H9 (cell line): ENCODE measurements around the gene PRSS57. TPM values are rescaled to one million over a fixed set of nuclear protein-coding genes. Genes with fewer than 3 reads are reported as not detected.

ENCODE experiments used
- DNase-seq: peaks from one replicate; pipeline ENCODE4 v3.0.0-alpha.2; 2017
- H2AFZ ChIP-seq: one replicate; pipeline ENCODE4 v1.6.1; 2013; ENCODE audit warnings: mild to moderate bottlenecking, low read length, control low read depth, moderate library complexity
- H2AK5ac ChIP-seq: 2 replicates; pipeline ENCODE4 v1.6.1; 2013; ENCODE audit warnings: low read length, control low read depth, mixed read lengths; ENCODE audit not compliant: insufficient read length
- H2BK120ac ChIP-seq: one replicate; pipeline ENCODE4 v1.6.1; 2013; ENCODE audit warnings: low read depth, mild to moderate bottlenecking, low read length, control low read depth, inconsistent platforms; ENCODE audit not compliant: poor library complexity, severe bottlenecking
- H2BK12ac ChIP-seq: 2 replicates; pipeline ENCODE4 v1.6.1; 2013; ENCODE audit warnings: low read length, control low read depth, mixed read lengths, low read depth; ENCODE audit not compliant: insufficient read length
- H2BK15ac ChIP-seq: 2 replicates; pipeline ENCODE4 v1.6.1; 2013; ENCODE audit warnings: low read depth, low read length, control low read depth
- H2BK20ac ChIP-seq: one replicate; pipeline ENCODE4 v1.6.1; 2013; ENCODE audit warnings: low read depth, mild to moderate bottlenecking, low read length, control low read depth, inconsistent platforms; ENCODE audit not compliant: poor library complexity, severe bottlenecking
- H2BK5ac ChIP-seq: 2 replicates; pipeline ENCODE4 v1.6.1; 2013; ENCODE audit warnings: low read length, control low read depth, mixed read lengths; ENCODE audit not compliant: insufficient read length
- H3K14ac ChIP-seq: 2 replicates; pipeline ENCODE4 v1.6.1; 2013; ENCODE audit warnings: low read length, control low read depth; ENCODE audit not compliant: insufficient read depth
- H3K18ac ChIP-seq: 2 replicates; pipeline ENCODE4 v1.6.1; 2013; ENCODE audit warnings: low read depth, mild to moderate bottlenecking, mixed read lengths, low read length, control low read depth; ENCODE audit not compliant: insufficient read length
- H3K23ac ChIP-seq: 2 replicates; pipeline ENCODE4 v1.6.1; 2013; ENCODE audit warnings: low read length, control low read depth, mixed read lengths, low read depth; ENCODE audit not compliant: insufficient read length
- H3K23me2 ChIP-seq: 2 replicates; pipeline ENCODE4 v1.6.1; 2013; ENCODE audit warnings: low read depth, mild to moderate bottlenecking, mixed read lengths, low read length, control low read depth; ENCODE audit not compliant: insufficient read length, poor library complexity, severe bottlenecking
- H3K27ac ChIP-seq: 2 replicates; pipeline ENCODE4 v1.5.1; 2013; ENCODE audit warnings: low read length, control low read depth, mixed read lengths, low read depth; ENCODE audit not compliant: insufficient read length
- H3K27me3 ChIP-seq: 2 replicates; pipeline ENCODE4 v1.6.1; 2013; ENCODE audit warnings: low read length, control low read depth, inconsistent platforms; ENCODE audit not compliant: insufficient read depth
- H3K4ac ChIP-seq: 2 replicates; pipeline ENCODE4 v1.6.1; 2013; ENCODE audit warnings: low read depth, mild to moderate bottlenecking, control low read depth, inconsistent platforms, low read length, moderate library complexity
- H3K4me1 ChIP-seq: 2 replicates; pipeline ENCODE4 v1.6.1; 2013; ENCODE audit warnings: low read length, control low read depth, inconsistent platforms; ENCODE audit not compliant: insufficient read depth
- H3K4me2 ChIP-seq: 2 replicates; pipeline ENCODE4 v1.6.1; 2013; ENCODE audit warnings: low read length, control low read depth, mixed read lengths; ENCODE audit not compliant: insufficient read length, insufficient read depth
- H3K56ac ChIP-seq: 2 replicates; pipeline ENCODE4 v1.6.1; 2013; ENCODE audit warnings: low read depth, mild to moderate bottlenecking, mixed read lengths, low read length, control low read depth; ENCODE audit not compliant: insufficient read length
- H3K79me1 ChIP-seq: 2 replicates; pipeline ENCODE4 v1.6.1; 2013; ENCODE audit warnings: low read depth, mild to moderate bottlenecking, moderate library complexity, low read length, control low read depth, inconsistent platforms; ENCODE audit not compliant: insufficient read depth, poor library complexity, severe bottlenecking
- H3K79me2 ChIP-seq: 2 replicates; pipeline ENCODE4 v1.6.1; 2013; ENCODE audit warnings: low read length, control low read depth, inconsistent platforms; ENCODE audit not compliant: insufficient read depth
- H3K9ac ChIP-seq: 2 replicates; pipeline ENCODE4 v1.6.1; 2013; ENCODE audit warnings: low read length, control low read depth, mixed read lengths; ENCODE audit not compliant: insufficient read length; ENCODE audit errors: extremely low read depth
- H3K9me3 ChIP-seq: one replicate; pipeline ENCODE4 v1.6.1; 2013; ENCODE audit warnings: low read depth, low read length, inconsistent platforms; ENCODE audit not compliant: control insufficient read depth
- H3T11ph ChIP-seq: one replicate; pipeline ENCODE4 v1.6.1; 2013; ENCODE audit warnings: mild to moderate bottlenecking, low read length, control low read depth, inconsistent platforms
- H4K20me1 ChIP-seq: one replicate; pipeline ENCODE4 v1.6.1; 2013; ENCODE audit not compliant: control insufficient read depth, insufficient read length, insufficient read depth
- H4K5ac ChIP-seq: 2 replicates; pipeline ENCODE4 v1.6.1; 2013; ENCODE audit warnings: low read depth, mild to moderate bottlenecking, mixed read lengths, low read length, control low read depth; ENCODE audit not compliant: insufficient read length
- H4K8ac ChIP-seq: replicated peaks from 2 replicates; pipeline ENCODE4 v1.6.1; 2013; ENCODE audit warnings: low read length, control low read depth, mixed read lengths, low read depth; ENCODE audit not compliant: insufficient read length
- H4K91ac ChIP-seq: 2 replicates; pipeline ENCODE4 v1.6.1; 2013; ENCODE audit warnings: low read depth, mild to moderate bottlenecking, moderate library complexity, mixed read lengths, low read length, control low read depth; ENCODE audit not compliant: insufficient read length
- H3K27ac Mint-ChIP-seq, 3 experiments: 2 replicates in 2 of 3; 3 replicates in 1 of 3; pipeline ENCODE4 v1.8.0; 2020 to 2021; ENCODE audit warnings: mixed read lengths in 3 of 3, mild to moderate bottlenecking in 1 of 3, moderate library complexity in 1 of 3
- H3K27me3 Mint-ChIP-seq: 2 replicates; pipeline ENCODE4 v1.8.0; 2021; ENCODE audit warnings: low read depth, mild to moderate bottlenecking, moderate library complexity, mixed read lengths
- H3K36me3 Mint-ChIP-seq, 3 experiments: 2 replicates in 2 of 3; 3 replicates in 1 of 3; pipeline ENCODE4 v1.8.0; 2020 to 2021; ENCODE audit warnings: low read depth in 3 of 3, mixed read lengths in 3 of 3; ENCODE audit not compliant: insufficient read depth in 1 of 3
- H3K4me1 Mint-ChIP-seq, 2 experiments: 2 replicates each; pipeline ENCODE4 v1.8.0; 2020; ENCODE audit warnings: mixed read lengths in 2 of 2
- H3K4me3 Mint-ChIP-seq, 2 experiments: 2 replicates in 1 of 2; 3 replicates in 1 of 2; pipeline ENCODE4 v1.8.0; 2020 to 2021; ENCODE audit warnings: mild to moderate bottlenecking in 2 of 2, mixed read lengths in 2 of 2, moderate library complexity in 1 of 2
- H3K9me3 Mint-ChIP-seq, 2 experiments: 2 replicates in 1 of 2; 3 replicates in 1 of 2; pipeline ENCODE4 v1.8.0; 2020; ENCODE audit warnings: mild to moderate bottlenecking in 2 of 2, mixed read lengths in 2 of 2, moderate library complexity in 1 of 2
- CTCF ChIP-seq: fragments of 200-600 bp; sonication (generic); conservative IDR thresholded peaks from 3 replicates; pipeline ENCODE4 v1.8.0; 2021; ENCODE audit warnings: antibody characterized with exemption, mild to moderate bottlenecking
- WGBS: extraction: QIAGEN DNeasy Blood & Tissue Kit; methylation state at CpG from one replicate; pipeline ENCODE4 v1.1.7; 2013; ENCODE audit warnings: missing lambda C conversion rate, low lambda C conversion rate, mixed read lengths; ENCODE audit not compliant: insufficient read length; ENCODE audit errors: extremely low coverage; 5-methylcytosine and 5-hydroxymethylcytosine counted together
- total RNA-seq: library from RNA; stranded (reverse); gene quantifications from 2 replicates; pipeline ENCODE4 v1.2.1, GENCODE V29; 2021

Gene PRSS57
- total RNA-seq, 1 experiment from 2014 or later = not detected

- Histone ChIP-seq H3K9ac (no peak overlapping the region), H3K23me2 (peaks cover 8% of the 10 kb centered on the region), H3K56ac (no peak overlapping the region), H3K79me1 (no peaks in the 10 kb centered on the region), H3K4ac (no peak overlapping the region), H3K9me3 (no peaks in the 10 kb centered on the region), H2BK12ac (no peak overlapping the region), H2AK5ac (no peak overlapping the region), H2BK5ac (no peak overlapping the region), H3K79me2 (no peaks in the 10 kb centered on the region), H3K27me3 (no peaks in the 10 kb centered on the region; the same call in 1 of the 2 replicates), H3K18ac (no peak overlapping the region), H3K23ac (no peak overlapping the region), H3T11ph (no peak overlapping the region), H4K8ac (no peak overlapping the region), H3K27ac (no peak overlapping the region), H3K14ac (no peak overlapping the region), H2AFZ (no peak overlapping the region), H3K4me1 (no peaks in the 10 kb centered on the region), H4K91ac (no peak overlapping the region), H2BK120ac (no peak overlapping the region), H4K5ac (no peak overlapping the region), H4K20me1 (no peaks in the 10 kb centered on the region), H3K4me2 (no peak overlapping the region), H2BK15ac (no peak overlapping the region), H2BK20ac (no peak overlapping the region)
- no CpG with 5 or more reads among the region's 22 CpGs for WGBS
- TF ChIP-seq CTCF = no peak
- Mint-ChIP-seq H3K4me1 (peaks cover 0 to 10% of the 10 kb centered on the region in 2 experiments; a peak in 2 of 4 replicates), H3K27me3 (peaks cover 45% of the 10 kb centered on the region), H3K4me3 (peak overlapping the region; percentile 21 to 31; a peak in 3 of 5 replicates), H3K36me3 (no peaks in the 10 kb centered on the region), H3K27ac (no peak overlapping the region), H3K9me3 (no peaks in the 10 kb centered on the region)
- no peak for DNase-seq
These were observed 17.4 kb downstream of the PRSS57 start for GRCh38 chr19:677601-678436.
